ENCODE data around the gene GLOD5. TPM values are rescaled to one million over a fixed set of nuclear protein-coding genes. Genes with fewer than 3 reads are reported as not detected.

Gene GLOD5
- total RNA-seq, 1 donor from 2014 or later = not detected

DNA sequence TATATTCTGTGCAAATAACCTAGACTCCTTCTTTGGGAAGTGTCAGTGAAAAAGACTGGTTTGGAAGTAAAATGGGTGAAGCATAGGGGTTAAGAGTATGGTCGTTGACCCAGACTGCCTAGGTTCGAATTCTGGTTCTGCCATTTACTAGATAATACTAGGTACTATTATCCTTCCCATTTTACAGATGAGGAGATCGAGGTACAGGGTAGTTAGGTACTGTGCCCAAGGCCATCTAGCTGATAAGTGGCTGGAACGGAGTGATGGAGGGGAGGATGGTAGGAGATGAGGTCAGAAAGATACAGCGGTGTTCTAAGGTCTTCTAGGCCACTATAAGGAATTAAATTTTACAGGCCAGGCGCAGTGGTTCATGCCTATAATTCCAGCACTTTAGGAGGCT lies 11.1 kb downstream of the GLOD5 start:
- DNase-seq (ENCODE audit: low spot score) = no peak
- Mint-ChIP-seq H3K36me3 (ENCODE audit: low read depth, unreplicated experiment) (no peaks in the 10 kb centered on the region), H3K27me3 (ENCODE audit: unreplicated experiment) (peaks cover 5% of the 10 kb centered on the region), H3K4me1 (ENCODE audit: unreplicated experiment) (no peaks in the 10 kb centered on the region), H3K4me3 (ENCODE audit: unreplicated experiment) (no peak overlapping the region), H3K27ac (ENCODE audit: unreplicated experiment) (no peak overlapping the region), H3K9me3 (ENCODE audit: unreplicated experiment) (no peaks in the 10 kb centered on the region)
- TF ChIP-seq, protein P1, sequence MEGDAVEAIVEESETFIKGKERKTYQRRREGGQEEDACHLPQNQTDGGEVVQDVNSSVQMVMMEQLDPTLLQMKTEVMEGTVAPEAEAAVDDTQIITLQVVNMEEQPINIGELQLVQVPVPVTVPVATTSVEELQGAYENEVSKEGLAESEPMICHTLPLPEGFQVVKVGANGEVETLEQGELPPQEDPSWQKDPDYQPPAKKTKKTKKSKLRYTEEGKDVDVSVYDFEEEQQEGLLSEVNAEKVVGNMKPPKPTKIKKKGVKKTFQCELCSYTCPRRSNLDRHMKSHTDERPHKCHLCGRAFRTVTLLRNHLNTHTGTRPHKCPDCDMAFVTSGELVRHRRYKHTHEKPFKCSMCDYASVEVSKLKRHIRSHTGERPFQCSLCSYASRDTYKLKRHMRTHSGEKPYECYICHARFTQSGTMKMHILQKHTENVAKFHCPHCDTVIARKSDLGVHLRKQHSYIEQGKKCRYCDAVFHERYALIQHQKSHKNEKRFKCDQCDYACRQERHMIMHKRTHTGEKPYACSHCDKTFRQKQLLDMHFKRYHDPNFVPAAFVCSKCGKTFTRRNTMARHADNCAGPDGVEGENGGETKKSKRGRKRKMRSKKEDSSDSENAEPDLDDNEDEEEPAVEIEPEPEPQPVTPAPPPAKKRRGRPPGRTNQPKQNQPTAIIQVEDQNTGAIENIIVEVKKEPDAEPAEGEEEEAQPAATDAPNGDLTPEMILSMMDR (IDR thresholded peaks at IDR 0.05; ENCODE audit: unreplicated experiment) = no peak

- no peak overlapping the region for H3K4me3 Mint-ChIP-seq (ENCODE audit: unreplicated experiment)
- DNase-seq (ENCODE audit: low spot score) = no peak
- no peaks in the 10 kb centered on the region for H3K36me3 Mint-ChIP-seq (ENCODE audit: low read depth, unreplicated experiment)
- H3K27ac Mint-ChIP-seq (ENCODE audit: unreplicated experiment) = no peak overlapping the region
- peaks cover 5% of the 10 kb centered on the region for H3K27me3 Mint-ChIP-seq (ENCODE audit: unreplicated experiment)
- no peaks in the 10 kb centered on the region for H3K9me3 Mint-ChIP-seq (ENCODE audit: unreplicated experiment)
- no peaks in the 10 kb centered on the region for H3K4me1 Mint-ChIP-seq (ENCODE audit: unreplicated experiment)
- TF ChIP-seq, protein P1 (IDR thresholded peaks at IDR 0.05; ENCODE audit: unreplicated experiment) = no peak
These were observed 15.4 kb downstream of the GLOD5 start for GRCh38 chrX:48776818-48777439.

DNA sequence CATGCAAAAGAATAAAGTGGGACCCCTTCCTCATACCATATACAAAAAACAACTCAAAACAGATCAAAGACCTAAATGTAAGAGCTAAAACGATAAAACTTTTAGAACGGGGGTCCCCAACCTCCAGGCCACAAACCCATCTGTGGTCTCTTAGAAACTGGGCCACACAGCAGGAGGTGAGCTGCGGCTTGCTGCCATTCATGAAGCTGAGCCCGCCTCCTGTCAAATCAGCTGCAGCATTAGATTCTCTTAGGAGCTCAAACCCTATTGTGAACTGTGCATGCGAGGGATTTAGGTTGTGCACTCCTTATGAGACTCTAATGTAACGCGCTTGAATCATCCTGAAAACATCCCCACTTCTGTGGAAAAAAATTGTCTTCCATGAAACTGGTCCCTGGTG lies 17.9 kb downstream of the GLOD5 start:
- Mint-ChIP-seq H3K27me3 (ENCODE audit: unreplicated experiment) (peaks cover 7% of the 10 kb centered on the region), H3K27ac (ENCODE audit: unreplicated experiment) (no peak overlapping the region), H3K36me3 (ENCODE audit: low read depth, unreplicated experiment) (no peaks in the 10 kb centered on the region), H3K4me1 (ENCODE audit: unreplicated experiment) (no peaks in the 10 kb centered on the region), H3K9me3 (ENCODE audit: unreplicated experiment) (no peaks in the 10 kb centered on the region), H3K4me3 (ENCODE audit: unreplicated experiment) (no peak overlapping the region)
- TF ChIP-seq, protein P1 (IDR thresholded peaks at IDR 0.05; ENCODE audit: unreplicated experiment) = no peak
- no peak for DNase-seq (ENCODE audit: low spot score)

DNA sequence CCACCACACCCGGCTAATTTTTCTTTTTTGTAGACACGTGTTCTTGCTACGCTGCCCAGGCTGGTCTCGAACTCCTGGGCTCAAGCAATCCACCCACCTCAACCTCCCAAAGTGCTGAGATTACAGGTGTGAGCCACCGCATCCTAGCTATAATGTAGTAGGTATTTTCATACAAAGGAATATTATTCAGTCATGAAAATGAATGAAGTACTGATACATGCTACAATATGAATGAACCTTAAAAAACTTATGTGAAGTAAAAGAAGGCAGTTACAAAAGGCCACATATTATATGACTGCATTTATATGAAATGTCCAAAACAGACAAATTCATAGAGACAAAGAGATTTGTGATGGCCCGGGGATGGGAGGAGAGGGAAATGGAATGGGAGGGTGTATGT lies 20.2 kb downstream of the GLOD5 start:
- TF ChIP-seq, protein P1 (IDR thresholded peaks at IDR 0.05; ENCODE audit: unreplicated experiment) = no peak
- no peaks in the 10 kb centered on the region for H3K9me3 Mint-ChIP-seq (ENCODE audit: unreplicated experiment)

GRCh38 chrX:48782216-48782615 lies 20.7 kb downstream of the GLOD5 start:
- peaks cover 7% of the 10 kb centered on the region for H3K27me3 Mint-ChIP-seq (ENCODE audit: unreplicated experiment)
- TF ChIP-seq, protein P1 (IDR thresholded peaks at IDR 0.05; ENCODE audit: unreplicated experiment) = no peak
- DNase-seq (ENCODE audit: low spot score) = no peak
- H3K36me3 Mint-ChIP-seq (ENCODE audit: low read depth, unreplicated experiment) = no peaks in the 10 kb centered on the region
- H3K9me3 Mint-ChIP-seq (ENCODE audit: unreplicated experiment) = no peaks in the 10 kb centered on the region
- no peaks in the 10 kb centered on the region for H3K4me1 Mint-ChIP-seq (ENCODE audit: unreplicated experiment)
- no peak overlapping the region for H3K27ac Mint-ChIP-seq (ENCODE audit: unreplicated experiment)
- H3K4me3 Mint-ChIP-seq (ENCODE audit: unreplicated experiment) = no peak overlapping the region

More for the DNA sequence above, 20.2 kb downstream of the GLOD5 start:
- H3K27ac Mint-ChIP-seq (ENCODE audit: unreplicated experiment) = no peak overlapping the region
- DNase-seq (ENCODE audit: low spot score) = no peak
- H3K27me3 Mint-ChIP-seq (ENCODE audit: unreplicated experiment) = peaks cover 7% of the 10 kb centered on the region
- H3K4me1 Mint-ChIP-seq (ENCODE audit: unreplicated experiment) = no peaks in the 10 kb centered on the region
- H3K36me3 Mint-ChIP-seq (ENCODE audit: low read depth, unreplicated experiment) = no peaks in the 10 kb centered on the region
- no peak overlapping the region for H3K4me3 Mint-ChIP-seq (ENCODE audit: unreplicated experiment)

Data from endothelial cell (in vitro differentiated cells).